GM19395 (cell line): ENCODE measurements around the gene DUSP8.

ENCODE experiments used
- ATAC-seq: cut with Tn5 transposase; IDR thresholded peaks from one replicate; pipeline ENCODE4 v1.9.1; 2021; ENCODE audit warnings: mild to moderate bottlenecking, moderate library complexity; ENCODE audit not compliant: unreplicated experiment

DUSP8 gene

DNA sequence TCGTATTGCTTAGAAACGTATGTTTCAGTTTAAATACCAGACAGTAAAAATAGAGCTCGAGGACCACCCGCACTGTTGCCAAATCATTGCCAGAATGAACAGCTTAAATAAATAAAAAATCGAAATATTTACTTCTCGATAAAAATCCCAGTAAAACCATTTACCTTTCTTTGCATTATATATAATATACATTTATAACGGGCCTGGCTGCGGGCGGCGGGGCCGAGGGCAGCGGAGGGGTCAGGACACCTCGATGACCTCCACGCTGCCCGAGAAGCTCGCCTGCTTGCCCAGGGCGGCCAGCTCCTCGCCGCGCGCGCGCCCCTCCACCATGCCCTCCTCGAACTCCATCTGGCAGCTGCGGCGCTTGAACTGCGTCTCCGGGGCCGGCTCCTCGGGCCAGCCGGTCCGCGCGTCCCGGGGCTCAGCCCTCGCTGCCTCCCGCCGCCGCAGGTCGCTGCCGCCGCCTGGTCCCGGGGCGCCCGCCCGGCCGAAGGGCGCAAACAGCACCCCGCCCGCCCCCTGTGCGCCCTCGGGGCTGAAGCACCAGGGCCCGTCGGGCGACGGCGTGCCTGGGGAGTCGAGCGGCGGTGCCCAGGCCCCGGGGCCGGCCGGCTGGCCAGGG, 15.7 kb downstream of the DUSP8 start:
- ATAC-seq, result no peak

GRCh38 chr11:1555713-1556153, 16.3 kb downstream of the DUSP8 start:
- no peak for ATAC-seq

- ATAC-seq, result no peak
These were observed 16.9 kb downstream of the DUSP8 start for GRCh38 chr11:1554981-1555712.

DNA sequence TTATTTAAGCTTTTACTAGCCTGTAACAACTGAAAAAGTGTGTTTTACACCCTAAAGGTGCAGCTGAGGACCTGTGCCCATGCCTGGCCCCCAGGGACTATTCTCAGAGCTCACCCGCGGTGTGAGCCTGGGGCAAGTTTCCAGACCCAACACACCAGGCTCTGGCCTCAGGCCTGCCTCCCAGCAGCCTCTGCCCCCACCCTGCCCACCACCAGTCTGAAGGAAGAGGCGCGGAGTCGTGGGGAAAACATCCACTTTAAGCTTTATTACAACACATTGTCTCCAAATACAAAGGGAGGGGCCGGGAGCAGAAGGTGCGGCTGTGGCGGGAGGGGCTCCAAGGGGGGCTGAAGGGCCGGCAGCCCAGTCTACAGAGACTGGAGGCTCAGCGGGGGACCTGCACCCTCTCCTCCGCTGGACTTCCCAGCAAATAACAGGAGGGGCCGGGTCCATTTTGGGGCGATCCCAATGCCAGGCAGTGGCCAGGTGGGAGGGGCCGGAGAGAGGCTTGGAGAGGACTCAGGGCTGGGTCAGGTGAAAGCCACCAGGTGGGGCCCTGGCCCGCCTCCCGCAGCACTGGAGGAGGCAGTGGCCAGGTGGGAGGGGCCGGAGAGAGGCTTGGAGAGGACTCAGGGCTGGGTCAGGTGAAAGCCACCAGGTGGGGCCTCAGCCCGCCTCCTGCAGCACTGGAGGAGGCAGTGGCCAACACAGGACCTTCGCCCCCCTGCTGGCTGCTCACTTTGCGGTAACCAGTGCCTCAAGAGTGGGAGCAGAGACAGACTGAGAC, 18.1 kb downstream of the DUSP8 start:
- no peak for ATAC-seq

GRCh38 chr11:1549338-1550330, 22.4 kb downstream of the DUSP8 start:
- ATAC-seq, result no peak

GRCh38 chr11:1548221-1549070, 23.6 kb downstream of the DUSP8 start:
- ATAC-seq, result no peak

DNA sequence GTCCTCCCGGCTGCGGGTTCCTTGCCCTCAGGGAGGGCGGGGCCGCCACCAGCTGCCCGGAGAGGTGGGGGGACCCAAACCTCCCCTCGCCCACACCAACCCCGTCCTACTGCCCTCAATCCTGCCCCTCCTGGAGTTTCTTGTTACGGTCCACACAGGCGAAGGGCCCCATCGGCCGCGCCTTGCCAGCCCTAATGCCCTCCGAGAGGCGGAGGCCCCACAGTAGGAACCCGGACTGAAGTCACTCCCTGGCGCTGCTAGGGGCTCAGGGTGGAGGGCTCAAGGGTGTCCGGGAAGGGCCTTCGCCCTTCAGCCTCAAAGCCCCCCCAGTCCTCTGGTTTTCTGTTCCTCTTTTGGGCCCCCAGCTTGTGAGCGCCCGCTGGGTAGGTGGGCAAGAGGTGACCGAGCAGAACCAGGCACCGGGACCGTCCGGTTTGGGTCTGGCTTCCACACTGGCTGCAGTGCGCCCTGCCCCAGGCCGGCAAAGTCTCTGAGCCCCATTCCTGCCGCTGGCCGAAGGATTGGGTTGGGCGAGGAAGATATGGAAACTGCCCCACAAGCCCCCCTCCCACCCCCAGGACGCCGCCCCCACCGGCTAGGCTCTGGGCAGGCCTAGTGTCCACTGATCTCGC, 24.5 kb downstream of the DUSP8 start:
- ATAC-seq, result no peak

- no peak for ATAC-seq
These were observed 25.3 kb downstream of the DUSP8 start for GRCh38 chr11:1546536-1547466.

- no peak for ATAC-seq
These were observed 26.0 kb downstream of the DUSP8 start for GRCh38 chr11:1546077-1546535.

DNA sequence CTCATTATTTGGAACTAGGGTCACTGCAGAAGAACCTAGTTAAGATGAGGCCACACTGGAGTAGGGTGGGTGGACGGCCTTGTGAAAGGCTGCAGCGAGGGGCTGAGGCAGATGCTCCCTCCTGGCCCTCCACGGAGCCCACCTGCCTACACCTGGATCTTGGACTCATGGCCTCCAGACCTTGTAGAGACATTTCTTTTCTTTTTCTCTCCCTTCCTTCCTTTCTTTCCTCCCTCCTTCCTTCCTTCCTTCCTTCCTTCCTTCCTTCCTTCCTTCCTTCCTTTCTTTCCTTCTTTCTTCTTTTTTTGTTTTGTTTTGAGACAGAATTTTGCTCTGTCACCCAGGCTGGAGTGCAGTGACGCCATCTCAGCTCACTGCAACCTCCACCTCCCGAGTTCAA, 26.6 kb downstream of the DUSP8 start:
- ATAC-seq, result no peak

- ATAC-seq, result no peak
These were observed 27.5 kb downstream of the DUSP8 start for GRCh38 chr11:1544536-1544935.

DNA sequence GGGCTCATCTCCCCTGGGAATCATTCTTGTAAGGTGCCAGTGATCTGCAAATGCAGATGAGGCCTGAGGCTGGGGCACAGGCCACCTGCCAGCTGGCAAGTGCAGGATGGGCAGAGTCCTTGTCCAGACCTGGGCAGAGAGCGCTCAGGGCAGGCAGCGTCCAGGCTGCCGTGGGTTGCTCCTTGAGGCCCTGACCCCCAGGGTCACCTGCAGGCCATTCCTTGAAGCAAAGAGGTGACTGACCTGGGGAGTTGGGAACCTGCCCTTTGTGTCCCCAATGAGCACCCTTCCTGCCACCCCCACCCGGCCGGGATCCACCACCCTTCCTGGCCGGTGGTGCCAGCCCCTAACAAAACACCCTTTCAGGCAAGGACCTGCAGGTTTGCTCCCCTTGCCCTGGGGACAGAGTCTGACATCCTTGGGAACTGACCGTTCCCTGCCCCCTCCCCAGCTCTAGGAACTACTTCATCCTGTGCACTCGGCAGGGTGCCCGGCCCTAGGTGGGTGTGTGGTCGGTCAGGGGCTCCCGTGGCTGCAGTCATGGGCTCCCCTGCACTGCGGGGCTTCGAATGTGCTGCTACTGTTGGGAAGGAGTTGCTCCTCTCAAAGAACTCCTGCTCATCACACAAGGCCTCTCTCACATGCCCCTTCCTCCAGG, 28.3 kb downstream of the DUSP8 start:
- no peak for ATAC-seq

GRCh38 chr11:1542267-1542666, 29.8 kb downstream of the DUSP8 start:
- no peak for ATAC-seq

DNA sequence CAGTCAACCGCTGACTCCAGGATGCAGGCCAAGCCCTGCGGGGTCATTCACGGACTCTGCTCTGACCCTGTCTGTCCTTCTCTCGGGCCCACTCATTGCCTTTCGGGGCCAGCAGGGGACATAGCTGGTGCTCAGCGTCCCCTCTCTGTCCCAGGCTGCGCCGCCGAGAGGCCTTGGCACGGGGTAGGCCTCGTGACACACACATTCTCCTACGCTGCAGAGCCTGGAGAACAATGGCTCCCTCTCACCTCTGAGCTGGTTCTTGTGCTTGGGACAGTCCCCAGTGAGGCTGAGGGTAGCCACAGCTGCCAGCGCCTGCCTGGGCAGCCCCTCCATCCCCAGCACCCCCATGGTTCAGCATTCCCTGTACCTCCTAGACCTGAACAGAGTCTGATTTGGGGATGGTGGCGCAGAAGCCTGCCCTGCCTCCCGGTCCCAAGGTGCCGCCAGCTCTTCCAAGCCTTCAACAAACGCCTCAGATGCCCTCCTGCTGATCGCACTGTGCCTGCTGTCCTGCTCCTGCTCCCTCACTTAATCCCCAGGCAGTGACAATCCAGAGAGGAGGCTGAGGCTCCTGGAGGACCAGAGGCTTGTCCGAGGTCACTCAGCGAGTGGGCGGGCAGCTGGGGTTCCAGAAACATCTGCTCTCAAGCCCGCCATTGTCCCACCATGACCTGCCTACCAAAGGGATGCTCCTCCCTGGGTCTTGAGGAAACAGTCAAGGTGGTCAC, 30.4 kb downstream of the DUSP8 start:
- ATAC-seq, result no peak

GRCh38 chr11:1540074-1540473, 32.0 kb downstream of the DUSP8 start:
- ATAC-seq, result no peak

- ATAC-seq, result no peak
These were observed 33.9 kb downstream of the DUSP8 start for GRCh38 chr11:1538153-1538552.
